Vagina (tissue), 2 donors: ENCODE data around the gene IQSEC3.
"Not testable (repeated sequence)": the region's sequence is repeated elsewhere in the genome, so short reads cannot be mapped to it uniquely, and the experiment has no call there.

ENCODE experiments used
- CTCF ChIP-seq, 3 experiments: fragments of 450-650 bp in 2 of 3; fragments of 200-600 bp in 1 of 3; sonication (generic) in 1 of 3; IDR thresholded peaks; one replicate each; pipeline ENCODE4 v1.5.1; 2017 to 2019; ENCODE audit warnings: antibody characterized with exemption in 3 of 3, mild to moderate bottlenecking in 2 of 3, moderate library complexity in 2 of 3
- POLR2A ChIP-seq, 2 donors: fragments of 450-650 bp; IDR thresholded peaks; one replicate each; pipeline ENCODE4 v1.6.1; 2017; ENCODE audit warnings: antibody characterized with exemption in 2 of 2, mild to moderate bottlenecking in 2 of 2, moderate library complexity in 2 of 2
- POLR2AphosphoS5 ChIP-seq, 2 donors: sonication (generic); formaldehyde crosslinking; IDR thresholded peaks; one replicate each; pipeline ENCODE4 v1.9.0; 2017; ENCODE audit warnings: antibody characterized with exemption in 2 of 2, mild to moderate bottlenecking in 2 of 2, low read depth in 1 of 2; ENCODE audit not compliant: insufficient read depth in 1 of 2

GRCh38 chr12:217029-217428 is 150.5 kb downstream of the IQSEC3 start:
- not testable (repeated sequence) for TF ChIP-seq CTCF (IDR thresholded peaks at IDR 0.05); POLR2AphosphoS5 (IDR thresholded peaks at IDR 0.05; ENCODE audit: insufficient read depth in 1 of 2, low read depth in 1 of 2); POLR2A (IDR thresholded peaks at IDR 0.05)
